Caco-2 (cell line): ENCODE data around the gene CYSLTR2. TPM values are rescaled to one million over a fixed set of nuclear protein-coding genes. Genes with fewer than 3 reads are reported as not detected.

Experiments
- BruUV-seq: library from RNA; stranded (reverse); fragments of 400-500 nt; replicated peaks from 2 replicates; lab custom pipeline; 2021; lab: Mats Ljungman, UMichigan
- CTCF ChIA-PET: fragments of 300-600 bp; sonication (Branson Sonifier 250); formaldehyde crosslinking; loops from one replicate; lab custom pipeline; 2022; ENCODE audit warnings: antibody characterized with exemption; lab: Charles Lee
- POLR2A ChIA-PET: fragments of 300-600 bp; sonication (Branson Sonifier 250); formaldehyde crosslinking; loops from one replicate; lab custom pipeline; 2022; ENCODE audit warnings: antibody characterized with exemption; lab: Charles Lee
- DNase-seq, 2 experiments: peaks; one replicate each; pipeline versions ENCODE4 v3.0.0 to v3.0.0-alpha.2; 2020 to 2022
- H3K27me3 ChIP-seq: replicated peaks from 2 replicates; pipeline ENCODE4 v1.6.0; 2011; ENCODE audit warnings: low read length; ENCODE audit not compliant: control insufficient read depth, insufficient read depth
- H3K36me3 ChIP-seq: 2 replicates; pipeline ENCODE4 v1.5.1; 2011; ENCODE audit warnings: low read length; ENCODE audit not compliant: control insufficient read depth, insufficient read depth
- H3K4me1 ChIP-seq: fragments of 250-450 bp; sonication (Bioruptor Pico); 2 replicates; pipeline ENCODE4 v1.5.1; 2020; ENCODE audit warnings: mild to moderate bottlenecking
- H3K4me3 ChIP-seq: 2 replicates; pipeline ENCODE4 v1.5.1; 2011; ENCODE audit warnings: low read depth, mild to moderate bottlenecking, control low read depth, low read length
- H3K9me3 ChIP-seq: fragments of 250-450 bp; sonication (Bioruptor Pico); 2 replicates; pipeline ENCODE4 v1.5.1; 2020; ENCODE audit warnings: mild to moderate bottlenecking, moderate library complexity
- H3K27ac Mint-ChIP-seq: one replicate; pipeline ENCODE4 v1.8.0; 2022; ENCODE audit warnings: mixed read lengths; ENCODE audit not compliant: unreplicated experiment
- H3K27me3 Mint-ChIP-seq: one replicate; pipeline ENCODE4 v1.8.0; 2022; ENCODE audit warnings: mixed read lengths; ENCODE audit not compliant: insufficient read depth, unreplicated experiment
- H3K36me3 Mint-ChIP-seq: one replicate; pipeline ENCODE4 v1.8.0; 2022; ENCODE audit warnings: mild to moderate bottlenecking, mixed read lengths; ENCODE audit not compliant: insufficient read depth, unreplicated experiment
- H3K4me1 Mint-ChIP-seq: one replicate; pipeline ENCODE4 v1.8.0; 2022; ENCODE audit warnings: low read depth, mixed read lengths; ENCODE audit not compliant: unreplicated experiment
- H3K4me3 Mint-ChIP-seq: one replicate; pipeline ENCODE4 v1.8.0; 2022; ENCODE audit warnings: mild to moderate bottlenecking, moderate library complexity, mixed read lengths; ENCODE audit not compliant: unreplicated experiment
- H3K9me3 Mint-ChIP-seq: one replicate; pipeline ENCODE4 v1.8.0; 2022; ENCODE audit warnings: mixed read lengths; ENCODE audit not compliant: unreplicated experiment
- intact Hi-C: fragments of 100-400 bp; cut with micrococcal nuclease; formaldehyde crosslinking; loops from one replicate; pipeline ENCODE4 v1.10.0; 2022; ENCODE audit not compliant: unreplicated experiment
- total RNA-seq: library from RNA; stranded (reverse); gene quantifications from 2 replicates; pipeline ENCODE4 v1.2.3, GENCODE V29; 2022
- TF ChIP-seq, protein P1 (sequence below), 2 experiments: fragments of 200-600 bp in 1 of 2; IDR thresholded peaks; 1 replicate in 1 of 2; 2 replicates in 1 of 2; pipeline versions ENCODE4 v1.5.1 to v1.8.0; 2011 to 2022; ENCODE audit warnings: antibody characterized with exemption in 1 of 2, control low read depth in 1 of 2, inconsistent platforms in 1 of 2, low read depth in 1 of 2, low read length in 1 of 2, mild to moderate bottlenecking in 1 of 2, moderate library complexity in 1 of 2; ENCODE audit not compliant: insufficient read depth in 1 of 2, severe bottlenecking in 1 of 2, unreplicated experiment in 1 of 2

Gene CYSLTR2
- total RNA-seq, 1 experiment from 2014 or later, result not detected

DNA sequence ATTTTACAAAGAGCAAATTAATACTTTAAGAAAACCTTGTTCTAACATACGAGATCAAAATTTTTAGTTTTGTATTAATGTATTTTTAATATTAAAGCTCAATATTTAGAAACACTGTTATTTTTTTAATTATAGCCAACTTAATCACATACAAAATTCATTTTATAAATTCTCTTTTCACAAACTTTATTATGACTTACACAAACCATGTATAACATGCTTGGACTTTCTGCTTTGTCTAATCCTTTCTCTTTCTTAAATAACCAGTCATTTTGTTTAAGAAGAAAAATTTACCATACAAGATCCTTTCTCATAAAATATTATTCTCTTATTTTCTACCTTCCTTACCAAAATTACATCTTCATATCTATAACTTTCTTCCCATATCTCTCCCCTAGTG is 62.2 kb downstream of the CYSLTR2 start:
- POLR2A ChIA-PET, result no interaction called here
- peaks cover 53% of the 10 kb centered on the region for H3K9me3 Mint-ChIP-seq
- intact Hi-C loops, result no loop called here

DNA sequence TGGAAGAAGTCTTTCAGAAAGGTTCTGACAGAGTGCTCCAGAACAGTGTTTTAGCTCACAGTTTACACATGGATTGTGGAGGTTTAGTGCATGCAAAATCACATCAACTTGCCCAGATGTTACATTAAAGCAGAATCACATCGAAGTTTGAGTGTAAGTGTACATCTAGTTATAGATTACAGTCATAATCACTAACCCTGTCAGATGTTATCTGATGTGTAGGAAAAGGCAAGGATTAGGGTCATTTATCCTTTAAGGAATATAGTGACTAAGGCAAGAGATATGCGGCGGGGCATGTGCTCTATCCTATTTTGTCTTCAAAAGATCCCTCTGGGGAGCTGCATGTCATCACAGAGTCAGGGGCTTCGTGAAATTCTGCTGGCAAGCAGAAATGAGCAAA is 66.9 kb downstream of the CYSLTR2 start:
- DNase-seq, result no peak
- no TSS peak for BruUV-seq
- no peaks in the 10 kb centered on the region for H3K27me3 ChIP-seq
- H3K27ac Mint-ChIP-seq, result no peak overlapping the region
- ChIA-PET POLR2A (no interaction called here), CTCF (no interaction called here)
- peaks cover 50% of the 10 kb centered on the region for H3K9me3 Mint-ChIP-seq
- peaks cover 22% of the 10 kb centered on the region for H3K9me3 ChIP-seq
- no peaks in the 10 kb centered on the region for H3K27me3 Mint-ChIP-seq
- no peaks in the 10 kb centered on the region for H3K4me1 Mint-ChIP-seq
- H3K4me3 ChIP-seq, result no peak overlapping the region
- TF ChIP-seq, protein P1, sequence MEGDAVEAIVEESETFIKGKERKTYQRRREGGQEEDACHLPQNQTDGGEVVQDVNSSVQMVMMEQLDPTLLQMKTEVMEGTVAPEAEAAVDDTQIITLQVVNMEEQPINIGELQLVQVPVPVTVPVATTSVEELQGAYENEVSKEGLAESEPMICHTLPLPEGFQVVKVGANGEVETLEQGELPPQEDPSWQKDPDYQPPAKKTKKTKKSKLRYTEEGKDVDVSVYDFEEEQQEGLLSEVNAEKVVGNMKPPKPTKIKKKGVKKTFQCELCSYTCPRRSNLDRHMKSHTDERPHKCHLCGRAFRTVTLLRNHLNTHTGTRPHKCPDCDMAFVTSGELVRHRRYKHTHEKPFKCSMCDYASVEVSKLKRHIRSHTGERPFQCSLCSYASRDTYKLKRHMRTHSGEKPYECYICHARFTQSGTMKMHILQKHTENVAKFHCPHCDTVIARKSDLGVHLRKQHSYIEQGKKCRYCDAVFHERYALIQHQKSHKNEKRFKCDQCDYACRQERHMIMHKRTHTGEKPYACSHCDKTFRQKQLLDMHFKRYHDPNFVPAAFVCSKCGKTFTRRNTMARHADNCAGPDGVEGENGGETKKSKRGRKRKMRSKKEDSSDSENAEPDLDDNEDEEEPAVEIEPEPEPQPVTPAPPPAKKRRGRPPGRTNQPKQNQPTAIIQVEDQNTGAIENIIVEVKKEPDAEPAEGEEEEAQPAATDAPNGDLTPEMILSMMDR (IDR thresholded peaks at IDR 0.05; ENCODE audit: insufficient read depth in 1 of 2, low read depth in 1 of 2, low read length in 1 of 2, severe bottlenecking in 1 of 2, unreplicated experiment in 1 of 2), result no peak
- no peak overlapping the region for H3K4me3 Mint-ChIP-seq
- no peaks in the 10 kb centered on the region for H3K4me1 ChIP-seq
- no peaks in the 10 kb centered on the region for H3K36me3 Mint-ChIP-seq
- intact Hi-C loops, result no loop called here
- H3K36me3 ChIP-seq, result no peaks in the 10 kb centered on the region

More for the DNA sequence above, 62.2 kb downstream of the CYSLTR2 start:
- H3K27me3 Mint-ChIP-seq, result peaks cover 6% of the 10 kb centered on the region
- TF ChIP-seq, protein P1 (IDR thresholded peaks at IDR 0.05; ENCODE audit: insufficient read depth in 1 of 2, low read depth in 1 of 2, low read length in 1 of 2, severe bottlenecking in 1 of 2, unreplicated experiment in 1 of 2), result no peak
- DNase-seq, result no peak
- CTCF ChIA-PET, result no interaction called here
- peaks cover 30% of the 10 kb centered on the region for H3K9me3 ChIP-seq
- H3K27me3 ChIP-seq, result no peaks in the 10 kb centered on the region
- no peak overlapping the region for H3K27ac Mint-ChIP-seq
- H3K36me3 Mint-ChIP-seq, result no peaks in the 10 kb centered on the region
- H3K4me1 Mint-ChIP-seq, result no peaks in the 10 kb centered on the region
- no peak overlapping the region for H3K4me3 ChIP-seq
- H3K4me3 Mint-ChIP-seq, result no peak overlapping the region
- no peaks in the 10 kb centered on the region for H3K4me1 ChIP-seq
- H3K36me3 ChIP-seq, result no peaks in the 10 kb centered on the region
- BruUV-seq, result no TSS peak

DNA sequence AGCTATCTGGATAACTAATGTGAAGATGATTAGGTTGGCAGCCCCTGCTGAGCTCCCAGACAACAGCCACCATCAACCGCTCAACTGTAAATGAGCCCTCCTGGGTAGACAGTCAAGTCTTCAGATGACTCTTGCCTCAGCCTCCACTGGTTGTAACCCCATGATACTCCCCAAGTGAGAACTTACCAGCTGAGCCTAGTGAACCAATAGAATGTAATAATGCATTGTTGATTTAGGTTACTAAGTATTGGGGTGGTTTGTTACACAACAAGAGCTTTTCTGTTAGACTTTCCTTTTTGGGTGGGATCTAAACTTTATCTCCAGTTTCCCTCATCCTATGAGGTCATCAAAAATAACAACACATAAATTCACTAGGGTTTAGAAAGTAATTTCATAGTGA is 69.4 kb downstream of the CYSLTR2 start:
- H3K4me1 ChIP-seq, result no peaks in the 10 kb centered on the region
- no peak overlapping the region for H3K4me3 ChIP-seq
- no TSS peak for BruUV-seq
- peaks cover 4% of the 10 kb centered on the region; the same call in 1 of the 2 replicates for H3K9me3 ChIP-seq
- TF ChIP-seq, protein P1 (IDR thresholded peaks at IDR 0.05; ENCODE audit: insufficient read depth in 1 of 2, low read depth in 1 of 2, low read length in 1 of 2, severe bottlenecking in 1 of 2, unreplicated experiment in 1 of 2), result no peak
- no peaks in the 10 kb centered on the region for H3K36me3 Mint-ChIP-seq
- ChIA-PET POLR2A (no interaction called here), CTCF (no interaction called here)
- H3K27me3 ChIP-seq, result no peaks in the 10 kb centered on the region
- no peaks in the 10 kb centered on the region for H3K4me1 Mint-ChIP-seq
- H3K9me3 Mint-ChIP-seq, result peaks cover 24% of the 10 kb centered on the region
- H3K36me3 ChIP-seq, result no peaks in the 10 kb centered on the region
- no peak overlapping the region for H3K4me3 Mint-ChIP-seq
- no peak for DNase-seq
- intact Hi-C loops, result no loop called here
- no peaks in the 10 kb centered on the region for H3K27me3 Mint-ChIP-seq
- no peak overlapping the region for H3K27ac Mint-ChIP-seq
